Ovary (tissue), 3 donors: ENCODE data around the gene LOXHD1.

Experiments
- CTCF ChIP-seq, 3 donors: fragments of 450-650 bp in 2 of 3; fragments of 200-600 bp in 1 of 3; IDR thresholded peaks; one replicate each; pipeline versions ENCODE4 v1.5.1 to v1.8.0; 2016 to 2022; ENCODE audit warnings: antibody characterized with exemption in 3 of 3, mild to moderate bottlenecking in 1 of 3
- EP300 ChIP-seq: sonication (generic); formaldehyde crosslinking; IDR thresholded peaks from one replicate; pipeline ENCODE4 v1.6.1; 2017; ENCODE audit warnings: antibody characterized with exemption
- POLR2A ChIP-seq: fragments of 450-650 bp; IDR thresholded peaks from one replicate; pipeline ENCODE4 v1.6.1; 2017; ENCODE audit warnings: antibody characterized with exemption, mild to moderate bottlenecking, moderate library complexity
- donor health status: DM: no; HTN: no; CAD: no.

GRCh38 chr18:46632401-46633071, 24.5 kb downstream of the LOXHD1 start:
- no peak for TF ChIP-seq POLR2A
- TF ChIP-seq CTCF (IDR thresholded peaks at IDR 0.05) = no peak
- no peak for TF ChIP-seq EP300
